HEK293 (cell line): ENCODE data around the gene HSPA2.

Experiments used
- ATF2 ChIP-seq: fragments of 450-650 bp; formaldehyde crosslinking; IDR thresholded peaks from 2 replicates; pipeline ENCODE4 v1.5.1; 2016; ENCODE audit warnings: missing biosample characterization, missing genetic modification characterization, low read depth
- CTCF ChIP-seq: fragments of 450-650 bp; formaldehyde crosslinking; IDR thresholded peaks from 2 replicates; pipeline ENCODE4 v1.5.1; 2016; ENCODE audit warnings: missing biosample characterization, missing genetic modification characterization
- PRDM10 ChIP-seq: fragments of 450-650 bp; formaldehyde crosslinking; IDR thresholded peaks from 2 replicates; pipeline ENCODE4 v1.5.1; 2016; ENCODE audit warnings: missing biosample characterization, missing genetic modification characterization
- ZFP37 ChIP-seq: fragments of 450-650 bp; formaldehyde crosslinking; IDR thresholded peaks from 2 replicates; pipeline ENCODE4 v1.5.1; 2016; ENCODE audit warnings: missing biosample characterization, missing genetic modification characterization
- ZNF280D ChIP-seq: fragments of 450-650 bp; formaldehyde crosslinking; IDR thresholded peaks from 2 replicates; pipeline ENCODE4 v1.5.1; 2016; ENCODE audit warnings: missing biosample characterization, missing genetic modification characterization
- ZNF558 ChIP-seq: fragments of 450-650 bp; formaldehyde crosslinking; IDR thresholded peaks from 2 replicates; pipeline ENCODE4 v1.5.1; 2016; ENCODE audit warnings: missing biosample characterization, missing genetic modification characterization
- ZNF585B ChIP-seq: fragments of 450-650 bp; formaldehyde crosslinking; IDR thresholded peaks from 2 replicates; pipeline ENCODE4 v1.5.1; 2016; ENCODE audit warnings: missing biosample characterization, missing genetic modification characterization
- ZNF707 ChIP-seq: fragments of 450-650 bp; formaldehyde crosslinking; IDR thresholded peaks from 2 replicates; pipeline ENCODE4 v1.5.1; 2016; ENCODE audit warnings: missing biosample characterization, missing genetic modification characterization

GRCh38 chr14:64561631-64562030 lies 21.1 kb downstream of the HSPA2 start:
- no peak for TF ChIP-seq ZNF280D
- TF ChIP-seq ZFP37 (tag by site-specific recombination): no peak
- no peak for TF ChIP-seq PRDM10 (tag by site-specific recombination)
- no peak for TF ChIP-seq ZNF707 (tag by site-specific recombination)
- TF ChIP-seq ZNF558 (tag by site-specific recombination): no peak
- no peak for TF ChIP-seq ATF2 (tag by site-specific recombination)
- no peak for TF ChIP-seq ZNF585B
- no peak for TF ChIP-seq CTCF (tag by site-specific recombination)
